GM10847 (cell line): ENCODE results near the gene DDX31.

Experiments
- POLR2A ChIP-seq: IDR thresholded peaks from 2 replicates; pipeline ENCODE4 v1.6.1; 2011; ENCODE audit not compliant: insufficient read length; ENCODE audit errors: extremely low read depth

DDX31 gene

DNA sequence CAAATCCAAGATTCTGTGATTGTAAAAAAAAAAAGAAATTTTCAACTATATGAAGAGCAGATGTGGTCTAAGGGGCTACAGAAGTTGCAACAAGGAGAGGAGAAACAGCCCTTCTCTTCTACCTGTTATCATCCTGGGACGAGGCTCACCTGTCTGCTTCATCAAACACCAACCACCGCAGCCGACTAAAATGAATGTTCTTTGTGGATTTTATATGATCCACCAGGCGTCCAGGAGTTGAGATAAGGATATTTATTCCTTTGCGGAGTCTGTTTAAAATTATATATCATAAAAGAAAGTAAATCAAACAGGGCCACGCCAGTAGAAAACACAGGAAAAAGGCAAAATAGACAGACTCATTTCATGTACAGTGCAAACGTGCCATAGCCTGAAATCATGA lies 21.5 kb downstream of the DDX31 start:
- no peak for TF ChIP-seq POLR2A

DNA sequence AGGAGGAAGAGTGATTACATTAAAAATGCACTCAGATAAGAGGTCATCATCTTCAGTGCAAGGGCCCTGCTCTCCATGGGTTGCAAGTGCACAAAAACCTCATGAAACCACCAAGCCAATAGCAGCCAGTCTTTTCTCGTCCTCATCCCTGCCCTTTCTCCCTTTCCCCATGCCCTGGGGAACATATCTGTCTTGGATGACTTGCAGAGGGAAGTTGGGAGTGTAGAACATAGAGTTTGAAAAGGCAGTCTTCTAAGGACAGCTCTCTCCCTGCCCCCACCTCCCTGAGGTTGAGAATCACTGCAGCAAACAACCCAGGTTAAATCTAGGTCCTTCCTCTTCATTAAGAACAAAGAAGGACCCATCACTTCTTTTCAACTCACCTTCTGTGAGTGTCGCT lies 22.0 kb downstream of the DDX31 start:
- no peak for TF ChIP-seq POLR2A

DNA sequence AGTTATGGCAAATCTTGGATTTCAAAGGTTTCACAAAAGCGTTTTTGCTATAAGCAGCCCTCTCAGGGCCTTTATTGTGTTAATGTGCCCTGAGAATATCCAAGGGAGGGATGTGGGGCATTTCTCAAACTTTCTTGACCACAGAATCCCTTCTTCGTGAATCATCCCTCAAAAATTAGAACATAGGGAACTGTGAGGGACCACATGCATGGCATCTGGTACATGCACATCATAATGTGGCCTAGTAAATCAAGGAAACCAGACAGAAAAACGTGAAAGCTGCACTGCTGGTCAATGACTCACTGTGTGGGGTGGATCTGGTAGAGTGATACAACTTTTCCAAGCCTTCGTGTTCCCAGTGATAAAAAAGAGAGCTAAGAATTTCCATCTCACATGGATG lies 22.4 kb downstream of the DDX31 start:
- no peak for TF ChIP-seq POLR2A

DNA sequence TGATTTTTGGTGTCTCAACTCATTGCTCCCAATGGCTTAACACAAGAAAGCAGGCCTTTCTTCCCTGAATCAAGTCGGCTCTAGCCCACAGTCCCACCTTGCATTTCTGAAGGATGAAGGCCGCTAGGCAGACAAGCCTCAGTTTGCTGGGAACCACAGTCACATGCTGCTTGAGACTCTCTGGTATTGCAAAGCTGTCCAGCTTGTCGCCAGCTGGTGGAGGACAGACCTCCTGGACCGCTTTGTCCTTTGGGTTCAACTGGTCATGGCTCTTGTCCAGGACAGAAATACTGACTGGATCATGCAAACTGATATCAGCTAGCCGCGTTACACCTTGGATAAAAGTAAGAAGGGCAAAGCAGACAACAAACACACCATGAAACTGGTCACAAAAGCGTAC lies 23.1 kb downstream of the DDX31 start:
- no peak for TF ChIP-seq POLR2A

DNA sequence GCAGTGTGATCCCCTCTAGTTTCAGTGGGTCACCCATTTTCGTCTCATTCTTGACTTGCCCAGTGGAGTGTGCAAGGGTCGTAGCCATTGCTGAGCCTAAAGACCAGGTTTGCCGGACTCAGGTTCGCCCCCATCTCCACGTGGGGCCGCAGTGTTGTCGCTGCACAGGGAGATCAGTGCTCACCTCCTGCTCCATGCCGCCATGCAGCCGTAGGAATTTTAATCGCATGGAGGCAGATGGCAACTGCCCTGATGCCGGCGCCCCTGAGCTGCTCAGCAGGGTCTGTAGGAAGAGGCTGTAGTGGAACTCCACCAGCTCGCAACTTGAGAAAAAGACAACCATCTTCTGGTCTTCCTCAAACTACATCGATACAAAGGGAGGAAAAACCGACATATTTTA lies 24.1 kb downstream of the DDX31 start:
- TF ChIP-seq POLR2A, result no peak

DNA sequence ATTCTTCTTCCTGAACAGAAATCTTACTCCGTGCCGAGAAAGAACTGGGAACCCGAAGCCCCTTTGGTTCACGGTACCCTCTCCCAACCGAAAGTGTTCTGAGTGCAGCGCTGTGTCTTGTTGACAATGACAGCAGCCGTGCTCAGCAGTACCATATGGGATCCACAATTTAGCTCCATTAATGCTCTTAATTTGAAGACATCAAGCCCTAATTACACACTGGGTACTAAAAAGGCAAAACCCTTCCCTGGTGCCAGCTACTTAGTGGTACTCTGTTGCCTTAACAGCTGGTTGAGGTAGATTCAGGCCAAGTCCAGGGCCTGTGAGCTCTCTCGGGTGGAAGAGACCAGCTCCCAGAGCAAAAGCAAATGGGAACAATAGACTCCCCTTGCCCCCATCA lies 24.5 kb downstream of the DDX31 start:
- no peak for TF ChIP-seq POLR2A

DNA sequence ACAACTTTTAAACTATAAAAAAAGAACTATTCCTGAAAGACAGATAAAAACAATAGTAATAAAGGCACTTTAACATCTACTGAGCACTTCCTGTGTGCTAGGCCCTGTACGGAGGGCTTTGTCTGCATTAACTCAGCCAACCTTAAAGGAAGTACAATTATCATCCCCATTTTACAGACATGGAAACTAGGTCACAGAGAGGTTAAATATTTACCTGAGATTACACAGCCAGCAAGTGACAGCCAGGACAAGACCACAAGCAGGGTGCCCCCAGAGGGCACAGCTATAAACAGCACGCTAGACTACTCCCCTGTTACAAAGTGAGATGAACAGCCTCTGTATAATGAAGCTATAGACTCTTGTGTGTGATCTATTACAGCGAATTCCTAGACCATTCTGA lies 25.5 kb downstream of the DDX31 start:
- TF ChIP-seq POLR2A, result no peak

DNA sequence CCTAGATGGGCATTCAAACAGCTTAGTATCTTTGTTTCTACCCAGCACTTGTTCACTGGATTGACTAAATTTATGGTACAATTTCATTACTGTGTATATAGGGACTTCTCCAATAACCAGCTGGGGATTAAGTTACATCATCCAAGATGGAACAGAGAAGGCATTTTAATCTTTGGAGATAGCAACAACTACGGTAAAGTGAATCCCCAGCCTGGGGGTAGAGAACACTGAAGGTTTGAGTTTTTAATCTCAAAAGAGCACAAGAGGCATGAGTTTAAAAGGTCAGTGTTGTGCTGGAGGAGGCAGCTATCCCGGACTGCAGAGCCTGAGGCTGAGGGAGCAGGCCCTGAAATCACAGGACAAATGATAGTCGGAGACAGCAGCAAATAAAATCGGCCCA lies 28.6 kb downstream of the DDX31 start:
- no peak for TF ChIP-seq POLR2A

DNA sequence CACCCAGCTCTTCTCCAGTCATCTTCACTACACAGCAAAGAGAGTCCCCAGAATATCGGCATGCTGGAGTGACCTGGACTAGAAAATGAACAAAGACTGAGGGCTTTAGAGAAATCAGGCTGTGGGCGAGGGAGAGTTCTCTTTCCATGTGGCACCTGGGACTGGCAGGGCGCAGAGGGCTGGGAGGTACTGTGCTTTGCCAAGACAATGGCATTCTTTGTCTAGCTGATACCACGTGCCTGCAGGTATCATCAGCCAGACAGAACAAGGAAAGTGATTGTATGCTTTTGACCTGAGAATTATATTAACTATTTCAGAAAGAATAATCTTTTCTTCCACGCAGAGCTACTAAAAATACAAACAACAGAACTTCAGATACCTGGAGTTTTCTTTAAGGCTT lies 30.5 kb downstream of the DDX31 start:
- no peak for TF ChIP-seq POLR2A

DNA sequence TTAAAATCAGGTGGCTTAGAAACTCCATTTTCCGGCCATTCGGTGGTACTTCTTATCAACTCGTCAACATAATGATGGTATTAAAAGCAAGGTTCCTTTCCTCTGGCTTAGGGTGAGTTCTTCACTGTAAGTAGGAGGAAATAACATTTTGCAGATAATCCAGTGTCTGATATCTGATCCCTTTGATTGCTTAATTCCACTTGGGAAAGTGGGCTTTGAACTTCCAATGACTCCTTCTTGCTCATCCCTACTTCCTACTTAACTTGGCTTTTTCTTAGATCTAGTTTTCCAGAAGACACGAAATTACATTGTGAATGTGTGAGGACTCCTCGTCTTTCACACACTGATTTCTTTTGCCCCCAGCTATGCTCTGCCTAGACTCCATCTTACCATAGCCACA lies 31.5 kb downstream of the DDX31 start:
- no peak for TF ChIP-seq POLR2A

DNA sequence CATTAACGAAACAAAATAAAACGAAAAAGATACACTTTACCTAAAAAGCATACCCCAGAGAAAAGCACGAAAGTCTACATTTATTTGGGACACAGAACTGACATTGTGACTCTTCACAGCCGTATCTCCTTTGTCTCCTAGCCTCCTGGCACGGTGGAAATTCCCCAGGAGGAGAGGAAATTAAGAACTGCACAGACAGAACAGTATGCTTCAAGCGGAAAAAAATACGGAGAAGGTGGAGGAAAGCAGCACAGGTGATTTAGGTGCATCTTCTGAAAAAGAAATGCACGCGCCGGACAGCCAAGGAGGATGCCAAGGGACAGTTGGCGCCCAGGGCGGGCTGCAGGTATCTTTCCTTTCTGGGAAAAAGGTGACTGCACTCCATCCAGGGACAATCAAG lies 32.0 kb downstream of the DDX31 start:
- TF ChIP-seq POLR2A, result no peak

DNA sequence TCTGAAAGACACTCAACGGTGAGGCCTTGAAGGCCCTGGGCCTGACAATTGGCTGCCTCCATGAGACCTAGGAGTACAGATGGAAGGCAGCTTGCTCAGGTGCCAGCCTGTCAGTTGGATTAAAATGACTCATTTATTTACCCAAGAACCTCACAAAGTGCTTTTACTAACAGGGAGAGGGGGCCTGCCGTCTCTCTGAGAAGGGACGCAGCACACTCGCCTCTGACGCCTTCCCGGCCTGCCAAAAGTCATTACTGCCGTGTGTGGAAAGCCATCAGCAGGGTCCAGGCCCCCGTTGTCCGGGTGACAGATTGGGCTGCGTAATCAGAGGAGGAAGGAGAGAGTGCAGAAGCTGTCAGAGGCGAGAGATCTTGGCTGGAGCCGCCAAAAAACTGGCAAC lies 32.4 kb downstream of the DDX31 start:
- no peak for TF ChIP-seq POLR2A

DNA sequence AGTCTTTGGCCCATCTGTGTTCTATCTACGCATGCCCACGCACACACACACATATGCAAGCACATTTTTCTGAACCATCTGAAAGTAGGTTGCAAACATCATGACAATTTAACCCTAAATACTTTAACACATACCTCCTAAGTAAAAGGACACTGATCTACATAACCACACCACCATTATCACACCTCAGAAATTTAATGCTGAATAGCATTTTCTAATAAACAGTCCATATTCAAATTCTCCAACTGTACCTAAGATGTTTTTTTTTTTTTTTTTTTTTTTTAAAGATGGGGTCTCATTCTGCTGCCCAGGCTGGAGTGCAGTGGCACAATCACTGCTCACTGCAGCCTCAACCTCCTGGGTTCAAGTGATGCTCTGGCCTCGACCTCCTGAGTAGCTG lies 35.5 kb downstream of the DDX31 start:
- no peak for TF ChIP-seq POLR2A

DNA sequence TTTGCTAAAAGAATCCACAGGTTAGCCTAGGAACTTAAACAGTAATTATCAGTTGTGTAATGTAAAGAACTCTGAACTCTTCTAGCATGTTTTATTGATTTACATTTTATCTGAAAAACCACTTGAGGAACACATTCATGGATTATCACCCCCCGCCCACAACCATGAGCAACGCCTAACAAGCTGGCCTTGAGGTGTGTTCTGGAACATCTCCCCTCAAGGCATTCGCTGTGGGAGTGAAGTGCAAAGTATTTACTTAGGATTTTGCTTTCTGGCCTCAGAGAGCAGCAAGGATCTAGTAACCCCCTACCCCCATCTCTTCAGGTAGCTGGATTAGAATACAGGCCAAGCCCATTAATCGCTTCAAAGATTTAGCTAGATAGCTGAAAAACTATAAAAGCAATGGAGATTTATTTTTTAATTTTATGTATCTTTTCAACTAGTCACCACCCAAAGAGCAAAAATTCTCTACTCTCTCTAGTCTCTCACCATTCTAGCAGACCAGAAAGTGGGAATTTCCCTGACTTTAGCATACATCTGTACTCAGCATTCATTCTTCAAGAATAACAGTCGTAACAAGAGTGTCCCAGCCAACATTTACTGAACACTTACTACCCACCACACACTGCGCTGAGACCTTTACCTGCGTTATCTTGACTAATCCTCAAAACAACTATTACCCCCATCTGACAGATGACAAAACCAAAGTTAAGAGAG lies 37.2 kb downstream of the DDX31 start:
- TF ChIP-seq POLR2A, result no peak

DNA sequence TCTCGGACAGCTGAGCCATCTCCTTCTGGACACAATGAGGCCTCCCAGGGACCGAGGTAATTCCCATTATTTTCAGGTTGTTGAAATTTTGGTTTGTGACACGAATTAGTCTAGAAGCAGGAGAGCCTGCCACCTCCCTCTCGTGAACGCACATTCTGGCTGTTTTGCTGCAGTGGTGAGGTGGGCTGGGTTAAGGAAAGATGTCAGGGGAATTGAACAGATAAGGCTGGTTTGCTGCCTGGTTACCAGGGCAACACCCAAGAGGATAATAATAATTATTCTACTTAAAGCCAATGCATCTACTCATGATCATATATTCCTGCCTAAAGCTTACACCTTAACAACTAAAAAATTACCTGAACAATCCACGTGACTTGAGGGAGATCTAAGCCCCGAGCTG lies 38.1 kb downstream of the DDX31 start:
- TF ChIP-seq POLR2A, result no peak

DNA sequence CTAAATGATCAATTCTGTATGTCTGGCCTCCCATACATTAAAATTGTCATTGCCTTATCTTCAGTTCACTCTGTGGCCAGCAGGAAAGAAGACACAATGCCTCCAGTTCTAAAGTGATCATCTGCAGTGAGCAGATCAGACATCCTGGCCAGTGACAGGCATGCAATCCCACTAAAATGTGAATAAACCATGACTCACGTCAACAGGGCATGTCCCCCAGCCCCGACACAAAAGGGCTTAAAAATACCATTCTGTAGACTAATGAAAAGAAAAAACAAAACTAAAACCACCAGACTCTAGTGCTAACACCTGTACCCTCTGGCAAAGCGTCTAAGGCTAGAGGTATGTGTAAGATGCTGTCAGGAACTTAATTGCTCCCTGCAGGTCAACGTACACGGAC lies 38.5 kb downstream of the DDX31 start:
- TF ChIP-seq POLR2A, result no peak

DNA sequence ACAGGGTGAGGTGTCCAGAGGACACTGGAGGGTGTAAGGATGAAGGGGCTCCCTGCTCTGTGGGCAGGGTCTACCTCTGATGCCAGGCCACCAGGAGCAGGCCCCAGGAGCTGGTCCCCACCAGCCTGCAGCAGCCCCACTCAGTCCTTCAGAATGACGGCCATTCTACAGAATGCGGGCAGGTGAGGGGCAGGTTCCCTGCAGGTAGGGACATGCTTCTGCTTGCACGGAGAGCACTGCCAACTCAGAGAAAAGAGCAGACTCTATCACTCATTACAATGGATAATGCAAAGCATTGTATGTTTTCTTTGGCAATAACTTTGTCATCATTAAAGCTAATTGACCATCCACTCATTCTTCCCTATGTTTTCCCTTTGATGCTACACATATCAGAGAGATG lies 39.0 kb downstream of the DDX31 start:
- TF ChIP-seq POLR2A, result no peak
